ENCODE measurements around the gene NEK11.

NEK11 gene, protein sequence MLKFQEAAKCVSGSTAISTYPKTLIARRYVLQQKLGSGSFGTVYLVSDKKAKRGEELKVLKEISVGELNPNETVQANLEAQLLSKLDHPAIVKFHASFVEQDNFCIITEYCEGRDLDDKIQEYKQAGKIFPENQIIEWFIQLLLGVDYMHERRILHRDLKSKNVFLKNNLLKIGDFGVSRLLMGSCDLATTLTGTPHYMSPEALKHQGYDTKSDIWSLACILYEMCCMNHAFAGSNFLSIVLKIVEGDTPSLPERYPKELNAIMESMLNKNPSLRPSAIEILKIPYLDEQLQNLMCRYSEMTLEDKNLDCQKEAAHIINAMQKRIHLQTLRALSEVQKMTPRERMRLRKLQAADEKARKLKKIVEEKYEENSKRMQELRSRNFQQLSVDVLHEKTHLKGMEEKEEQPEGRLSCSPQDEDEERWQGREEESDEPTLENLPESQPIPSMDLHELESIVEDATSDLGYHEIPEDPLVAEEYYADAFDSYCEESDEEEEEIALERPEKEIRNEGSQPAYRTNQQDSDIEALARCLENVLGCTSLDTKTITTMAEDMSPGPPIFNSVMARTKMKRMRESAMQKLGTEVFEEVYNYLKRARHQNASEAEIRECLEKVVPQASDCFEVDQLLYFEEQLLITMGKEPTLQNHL

DNA sequence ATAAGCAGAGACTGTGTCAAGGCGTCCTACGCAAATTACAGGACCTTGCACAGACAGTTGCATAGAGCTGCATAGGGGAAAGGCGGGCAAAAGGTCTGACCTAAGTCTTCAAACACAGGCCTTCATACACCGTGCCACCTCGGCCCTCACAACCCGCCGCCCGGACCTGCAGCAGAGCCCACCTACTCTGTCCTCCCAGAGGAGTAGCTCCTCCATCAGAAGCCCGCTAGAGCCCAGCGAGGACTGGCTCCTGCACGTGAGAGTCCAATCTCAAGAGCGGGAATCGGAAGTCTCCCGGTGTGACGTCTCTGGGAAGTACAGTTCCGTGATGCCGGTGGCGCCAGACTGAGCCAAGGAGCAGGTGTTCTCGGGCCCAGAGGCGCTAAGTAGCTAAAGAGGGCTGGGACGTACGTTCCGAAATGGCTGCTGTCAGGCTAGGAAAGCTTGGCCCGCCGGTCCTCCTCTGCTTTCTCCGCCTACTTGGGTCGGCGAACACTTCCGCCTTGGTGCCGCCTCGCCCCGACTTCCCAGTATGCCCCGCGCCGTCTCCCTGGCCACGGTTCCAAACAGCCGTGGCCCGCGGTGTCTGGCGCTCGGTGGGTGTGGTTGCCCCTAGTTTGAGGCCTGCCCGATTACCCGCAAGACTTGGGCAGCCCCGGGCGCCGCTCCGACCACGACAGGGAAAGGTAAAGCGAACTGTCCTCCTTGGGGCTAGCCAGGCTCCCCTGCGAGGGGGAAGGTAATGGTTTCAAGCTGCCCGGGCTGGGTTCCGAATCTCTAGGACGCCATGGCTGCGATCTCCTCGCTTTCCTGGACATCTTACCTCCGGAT, at the start of gene NEK11, which contains the start of gene ASTE1:
Gene NEK11, plus strand, starts transcription at position 557 of the 831 bp plus-strand sequence. CDS start 2,832 bp downstream, outside the sequence.
Gene ASTE1, minus strand, starts transcription at position 505 of the 831 bp plus-strand sequence. CDS start 1,519 bp downstream, outside the sequence.
- peak; percentile 85 for DNase-seq

DNA sequence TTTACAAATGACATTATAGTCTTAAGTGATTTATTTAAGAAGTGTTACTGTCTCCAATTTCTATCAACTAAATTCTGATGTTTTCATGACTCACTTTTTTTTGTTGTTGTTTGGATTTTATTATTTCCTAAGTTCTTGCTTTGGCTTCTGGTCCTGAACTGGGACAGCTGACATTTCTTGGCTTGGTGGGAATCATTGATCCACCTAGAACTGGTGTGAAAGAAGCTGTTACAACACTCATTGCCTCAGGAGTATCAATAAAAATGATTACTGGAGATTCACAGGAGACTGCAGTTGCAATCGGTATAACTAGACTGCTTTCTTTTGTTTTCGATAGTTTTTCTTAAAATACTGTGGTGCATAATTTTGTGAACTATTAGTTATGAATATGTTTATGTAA, 47.6 kb upstream of the NEK11 start:
- no peak for DNase-seq

DNA sequence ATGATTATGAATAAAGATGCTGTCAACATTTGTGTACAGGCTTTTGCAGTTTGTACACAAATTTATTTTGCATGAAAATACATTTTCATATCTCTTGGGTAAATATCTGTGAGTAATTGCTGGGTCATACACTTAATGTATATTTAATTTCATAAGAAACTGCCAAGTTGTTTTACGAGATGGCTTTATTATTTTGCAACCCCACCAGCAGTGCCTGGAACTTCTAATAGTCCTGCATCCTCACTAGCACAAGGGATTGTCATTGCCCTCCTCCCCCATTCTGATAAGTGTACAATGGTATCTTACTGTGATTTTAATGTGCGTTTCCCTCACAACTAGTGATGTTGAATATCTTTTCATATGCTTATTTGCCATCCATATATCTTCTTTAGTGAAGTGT, 45.2 kb upstream of the NEK11 start:
- DNase-seq, result no peak

DNA sequence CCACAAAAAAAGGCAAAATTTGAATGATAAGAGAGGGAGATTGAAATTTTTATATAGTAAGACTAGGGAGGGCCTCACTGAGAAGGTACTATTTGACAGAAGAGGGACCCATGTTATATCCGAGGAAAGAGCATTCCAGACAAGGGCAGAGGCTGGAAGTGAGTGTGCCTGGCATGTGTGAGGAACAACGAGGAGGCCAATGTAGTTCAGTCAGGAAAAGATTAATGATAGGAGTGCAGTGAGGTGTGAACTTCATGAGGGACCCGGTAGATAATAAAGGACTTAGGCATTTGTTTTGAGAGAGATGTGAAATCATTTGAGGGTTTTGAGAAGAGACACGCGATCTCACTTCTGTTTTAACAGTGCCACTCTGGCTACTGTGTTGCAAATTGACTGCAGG, 36.4 kb upstream of the NEK11 start:
- DNase-seq, result no peak

DNA sequence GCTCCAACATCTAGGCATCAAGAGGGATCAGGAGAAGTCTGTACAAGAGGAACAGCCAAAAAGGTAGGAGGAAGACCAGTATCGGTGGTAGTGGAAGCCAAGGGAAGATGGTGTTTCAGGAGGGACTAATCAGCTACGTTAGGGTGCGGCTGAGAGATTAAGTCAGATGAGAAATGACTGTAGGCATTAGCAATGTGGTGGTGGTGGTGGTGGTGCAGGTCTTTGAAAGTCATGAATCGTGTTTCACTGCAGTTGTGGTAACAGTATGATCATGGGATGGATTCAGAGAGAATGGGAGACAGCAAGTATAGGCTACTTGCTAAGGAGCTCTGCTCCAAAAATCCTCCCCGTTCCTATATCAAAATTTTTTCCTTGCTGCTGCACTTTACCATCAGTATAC, 35.6 kb upstream of the NEK11 start:
- DNase-seq, result no peak

DNA sequence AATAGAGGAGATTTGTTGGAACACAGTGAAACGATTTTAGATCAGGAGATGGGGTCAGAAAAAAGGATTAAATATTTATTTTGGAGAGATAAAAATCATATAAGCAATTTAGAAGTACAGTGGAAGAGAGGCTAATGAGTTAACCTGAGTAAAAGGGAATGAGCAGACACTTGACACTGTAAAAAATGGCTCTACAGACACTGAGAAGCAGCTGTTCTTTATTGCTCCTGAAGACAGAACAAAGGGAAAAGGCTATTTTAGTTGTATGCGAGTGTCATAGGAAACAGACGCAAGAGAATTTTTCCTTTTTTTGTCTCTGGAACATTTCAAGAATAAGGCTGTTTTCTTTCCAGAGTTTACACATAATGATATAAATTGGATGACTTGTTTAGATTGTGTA, 34.3 kb upstream of the NEK11 start:
- no peak for DNase-seq

DNA sequence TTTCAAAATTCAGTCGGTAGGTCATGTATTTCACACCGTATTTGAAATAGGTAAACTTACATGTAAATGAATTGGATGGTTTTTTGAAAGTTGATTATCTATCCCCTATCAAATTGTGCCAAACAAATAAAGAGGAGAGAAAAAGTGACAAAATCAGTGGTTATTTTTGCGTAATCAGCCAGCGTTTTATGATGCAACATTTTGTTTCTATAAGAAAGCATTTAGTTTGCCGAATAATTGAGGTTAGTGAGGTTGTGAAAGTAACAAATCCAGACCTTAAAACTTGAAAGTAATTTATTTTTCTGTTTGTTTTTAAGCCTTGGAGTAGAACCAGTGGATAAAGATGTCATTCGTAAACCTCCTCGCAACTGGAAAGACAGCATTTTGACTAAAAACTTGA, 29.4 kb upstream of the NEK11 start:
- no peak for DNase-seq

DNA sequence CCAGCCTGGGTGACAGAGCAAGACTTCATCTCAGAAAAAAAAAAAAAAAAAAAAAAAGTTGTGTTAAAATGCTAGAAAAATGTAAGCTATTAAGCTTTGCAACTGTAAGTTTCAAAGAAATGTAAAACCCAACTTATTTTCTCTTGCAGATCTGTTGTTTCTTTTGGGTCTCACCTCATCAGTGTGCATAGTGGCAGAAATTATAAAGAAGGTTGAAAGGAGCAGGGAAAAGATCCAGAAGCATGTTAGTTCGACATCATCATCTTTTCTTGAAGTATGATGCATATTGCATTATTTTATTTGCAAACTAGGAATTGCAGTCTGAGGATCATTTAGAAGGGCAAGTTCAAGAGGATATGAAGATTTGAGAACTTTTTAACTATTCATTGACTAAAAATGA, 25.6 kb upstream of the NEK11 start:
- no peak for DNase-seq

DNA sequence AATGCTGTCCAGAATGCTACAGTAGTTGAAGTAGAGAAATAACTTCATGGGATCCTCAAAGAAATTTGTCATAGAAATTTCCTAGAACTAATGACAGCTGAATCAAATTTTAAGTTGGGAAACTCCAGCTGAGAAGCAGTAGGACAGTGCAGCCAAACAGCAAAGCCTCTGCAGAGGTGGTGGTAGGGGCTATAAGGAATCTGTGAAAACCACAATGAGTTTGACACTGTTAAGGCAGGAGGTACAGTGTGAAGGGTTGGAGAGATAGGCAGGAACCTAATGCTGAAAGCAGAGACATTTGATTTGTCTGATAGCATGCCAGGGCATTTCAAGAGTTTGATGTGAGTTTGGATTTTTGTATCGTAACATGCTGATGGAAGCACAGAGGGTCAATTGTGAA, 22.1 kb upstream of the NEK11 start:
- no peak for DNase-seq

DNA sequence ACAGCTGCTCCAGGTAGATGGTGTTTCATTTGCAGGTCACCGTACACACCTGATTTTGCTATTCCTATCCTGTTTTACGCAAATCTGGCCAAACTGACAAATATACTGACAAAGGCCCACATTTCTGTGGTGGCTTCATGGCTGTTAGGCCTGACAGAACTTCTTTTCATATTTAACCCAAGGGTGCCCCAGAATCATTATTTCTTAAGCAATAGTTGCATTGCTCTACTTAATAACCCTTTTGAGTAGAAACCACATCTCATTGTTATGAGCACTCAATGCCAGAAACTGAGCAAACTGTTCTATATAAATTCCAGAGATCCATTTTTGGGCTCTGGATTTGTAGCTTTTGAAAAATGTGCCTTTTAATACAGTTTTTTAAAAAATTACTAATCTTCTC, 19.4 kb upstream of the NEK11 start:
- no peak for DNase-seq

DNA sequence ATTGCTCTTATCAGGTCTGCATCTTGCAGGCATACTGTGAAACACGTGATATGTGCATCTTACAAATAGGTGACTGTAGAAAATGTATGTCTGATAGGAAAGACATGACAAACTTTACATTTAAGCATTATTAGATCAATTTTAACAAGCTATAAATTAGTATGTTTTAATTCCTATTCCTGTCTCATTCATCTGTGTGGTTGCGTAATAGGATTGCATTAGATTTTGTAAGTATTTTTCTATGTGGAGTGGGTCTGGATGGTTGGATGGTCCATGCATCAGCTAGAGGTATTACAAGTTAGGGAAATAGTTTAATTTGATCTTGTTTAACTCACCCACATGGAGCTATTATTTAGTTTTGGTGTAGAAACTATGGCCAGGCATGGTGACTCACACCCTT, 18.9 kb upstream of the NEK11 start:
- no peak for DNase-seq

DNA sequence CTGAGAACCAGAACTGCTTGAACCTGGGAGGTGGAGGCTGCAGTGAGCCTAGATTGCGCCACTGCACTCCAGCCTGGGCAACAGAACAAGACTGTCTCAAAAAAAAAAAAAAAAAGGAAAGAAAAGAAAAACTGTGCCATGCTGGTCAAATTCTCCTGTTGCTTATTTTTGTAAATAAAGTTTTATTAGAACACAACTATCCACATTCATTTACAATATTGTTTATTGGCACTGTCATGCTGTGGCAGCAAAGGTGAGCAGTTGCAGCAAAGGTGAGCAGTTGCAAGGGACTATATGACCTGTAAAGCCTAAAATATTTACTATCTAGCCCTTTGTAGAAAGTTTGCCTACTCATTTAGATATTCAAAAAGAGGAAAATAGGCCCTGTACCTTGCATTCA, 18.4 kb upstream of the NEK11 start:
- no peak for DNase-seq

DNA sequence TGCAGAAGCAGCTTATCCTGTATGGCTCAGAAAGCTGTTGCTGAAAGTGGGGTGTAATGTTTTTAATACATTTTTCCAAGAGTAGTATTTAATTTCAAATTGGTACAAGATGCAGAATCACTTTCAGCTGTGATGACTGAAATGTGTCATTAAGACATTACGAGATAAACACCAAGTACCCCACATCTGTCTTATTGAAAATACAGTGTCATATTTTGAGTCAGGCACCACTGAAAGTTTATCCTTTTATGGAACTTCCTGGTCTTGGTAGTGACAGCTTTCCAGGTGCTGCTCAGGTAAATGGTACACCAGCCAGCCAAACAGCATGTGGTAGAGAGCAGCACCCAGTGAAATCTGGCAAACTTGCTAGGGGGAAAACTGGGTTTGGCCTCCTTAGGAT, 17.0 kb upstream of the NEK11 start:
- no peak for DNase-seq

DNA sequence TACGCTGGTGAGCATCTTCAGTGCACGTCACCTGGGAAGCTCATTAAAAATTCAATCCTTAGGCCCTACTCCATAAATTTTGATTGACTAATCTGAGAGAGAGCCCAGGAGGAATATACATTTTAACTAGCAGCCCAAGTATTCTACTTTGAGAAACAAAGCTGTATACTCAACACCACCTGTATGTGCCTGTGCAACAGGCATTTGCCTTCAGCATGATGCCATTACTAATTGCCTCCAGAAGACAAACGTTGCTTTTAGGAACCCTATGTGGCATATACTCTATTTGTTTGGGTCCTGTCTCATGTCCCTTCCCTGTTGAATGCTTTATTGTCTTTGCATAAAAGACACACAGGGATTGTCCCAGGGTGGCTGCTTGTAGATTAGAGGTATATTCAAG, 7.7 kb upstream of the NEK11 start:
- DNase-seq, result no peak

DNA sequence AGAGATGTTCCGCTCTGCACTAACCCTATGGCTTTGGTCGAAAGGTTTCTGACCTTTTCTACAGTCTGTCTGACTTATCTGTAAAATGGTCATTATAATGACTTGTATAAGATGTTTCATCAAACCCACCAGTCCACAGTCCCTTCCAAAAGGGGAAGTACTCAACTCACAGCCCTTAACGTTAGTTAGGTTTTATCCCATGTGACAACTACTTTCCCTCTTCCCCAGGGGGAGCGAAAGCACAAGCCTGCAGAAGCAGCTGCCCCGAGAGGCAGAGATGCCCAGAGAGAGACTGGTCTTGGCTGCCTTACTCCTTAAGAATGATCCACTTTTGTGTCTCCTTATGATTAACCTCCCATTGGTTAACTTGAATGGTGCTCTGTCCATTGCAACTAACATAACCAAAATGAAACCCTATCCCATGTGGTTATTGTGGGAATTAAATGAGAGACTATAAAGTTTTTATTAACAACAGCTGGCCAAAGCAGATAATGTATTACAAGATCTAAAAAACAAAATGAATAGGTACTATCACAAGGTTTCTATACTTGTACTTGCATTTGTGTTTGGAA, 6.5 kb upstream of the NEK11 start:
- DNase-seq, result no peak

DNA sequence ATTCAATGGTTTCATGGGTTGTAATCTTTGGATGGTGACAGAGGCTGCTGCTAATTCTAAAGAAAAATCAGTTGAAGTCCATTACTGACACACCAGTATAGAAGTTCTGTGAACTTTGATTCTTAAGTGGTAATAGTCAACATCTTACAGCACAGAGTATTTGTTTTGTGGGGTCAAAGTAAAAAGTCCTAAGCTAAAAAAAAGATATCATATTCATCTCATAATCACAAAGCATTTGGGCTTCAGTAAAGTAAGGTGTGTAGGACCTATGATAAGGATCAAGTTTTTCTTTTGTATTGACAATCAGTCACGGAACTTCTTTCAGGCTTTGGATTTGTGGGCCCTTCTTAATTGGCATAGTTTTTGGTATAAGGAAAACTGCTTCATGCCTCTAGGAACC, 1.1 kb upstream of the NEK11 start:
- DNase-seq, result no peak

DNA sequence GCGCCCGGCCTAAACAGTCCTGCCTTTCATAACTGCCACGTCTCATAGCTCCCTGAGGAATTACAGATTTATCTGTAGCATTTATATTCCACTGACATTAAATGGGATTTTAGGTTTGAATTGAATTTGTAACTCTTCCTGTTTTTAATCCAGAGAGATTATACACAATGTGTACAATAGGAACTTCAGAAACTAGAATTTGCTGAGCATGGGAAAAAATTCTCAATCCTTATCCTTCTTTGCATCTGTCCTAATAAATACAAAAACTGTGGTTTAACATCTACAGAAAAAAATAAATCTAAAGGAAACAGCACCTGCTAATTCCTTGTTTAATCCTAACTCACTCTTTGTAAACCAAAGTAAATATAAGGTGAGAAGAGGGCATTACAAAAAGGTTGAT, 2.2 kb downstream of the NEK11 start:
- DNase-seq, result no peak

DNA sequence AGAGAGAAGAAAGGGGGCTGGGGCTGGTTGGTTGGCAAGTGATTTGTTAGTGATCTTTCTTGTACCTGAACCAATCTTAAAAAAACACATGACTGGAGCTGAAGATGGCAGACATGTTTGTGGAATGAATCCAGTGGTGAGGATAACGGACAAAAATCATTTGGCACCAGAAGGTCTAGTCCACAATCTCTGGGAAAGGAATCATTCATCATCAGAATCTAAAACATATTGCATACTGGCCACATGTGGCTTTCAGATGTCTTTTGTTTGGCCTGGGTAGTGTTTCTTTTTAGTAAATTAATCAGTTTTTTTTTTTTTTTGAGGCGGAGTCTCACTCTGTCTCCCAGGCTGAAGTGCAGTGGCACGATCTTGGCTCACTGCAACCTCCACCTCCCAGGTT, 5.0 kb downstream of the NEK11 start:
- DNase-seq, result no peak

DNA sequence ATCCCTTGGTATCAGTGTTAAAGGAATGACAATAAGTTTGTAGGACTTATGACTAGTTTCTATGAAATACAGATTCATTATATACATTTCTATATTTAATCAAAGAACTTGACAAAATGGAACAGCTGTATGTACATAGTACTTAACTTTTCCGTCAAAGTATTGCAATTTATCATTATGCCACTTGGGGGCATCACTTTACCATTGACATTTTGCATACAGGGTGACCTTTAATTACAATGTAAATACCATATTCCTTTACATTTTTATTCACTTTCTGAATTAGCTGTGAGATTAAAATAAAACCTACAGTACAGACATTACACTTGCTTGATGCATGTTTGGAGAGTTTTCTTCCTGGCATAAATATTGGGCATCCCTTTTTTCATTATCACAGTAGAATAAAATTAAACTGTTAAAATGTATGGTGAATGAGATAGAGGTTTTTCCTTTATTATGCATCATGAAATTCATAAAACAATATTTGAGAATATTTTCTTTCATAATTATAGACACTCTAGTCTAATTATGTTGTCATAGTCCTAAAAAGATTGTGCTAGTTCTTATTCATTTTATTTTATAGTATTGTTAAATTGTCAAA, 6.9 kb downstream of the NEK11 start:
- DNase-seq, result peak; percentile 62

DNA sequence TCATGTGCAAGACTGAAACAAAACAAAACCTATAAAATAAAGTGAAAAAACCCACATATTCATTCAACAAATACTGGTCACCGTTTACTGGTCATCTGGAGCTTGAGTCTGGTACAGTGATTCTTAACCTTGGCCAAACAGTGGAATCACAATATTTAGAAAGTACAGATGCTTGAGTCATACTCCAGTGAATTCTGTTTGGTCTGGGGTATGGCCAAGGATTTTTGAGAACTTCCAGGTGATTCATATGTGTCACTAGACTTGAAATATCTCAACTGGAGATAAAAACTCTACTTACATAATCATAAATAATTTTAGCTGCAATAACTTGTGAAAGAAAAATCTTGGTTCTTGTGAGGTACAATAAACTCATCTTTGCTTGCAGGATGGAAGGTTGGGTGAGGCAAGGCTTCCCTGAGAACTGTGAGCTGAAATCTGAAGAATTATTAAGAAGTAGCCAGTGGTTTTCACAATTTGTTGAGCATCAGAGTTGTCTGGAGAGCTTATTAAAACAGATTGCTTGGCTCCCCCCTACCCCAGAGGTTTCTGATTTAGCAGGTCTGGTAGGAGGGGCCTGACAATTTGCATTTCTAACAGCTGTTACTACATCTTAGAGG, 9.6 kb downstream of the NEK11 start:
- DNase-seq, result no peak

DNA sequence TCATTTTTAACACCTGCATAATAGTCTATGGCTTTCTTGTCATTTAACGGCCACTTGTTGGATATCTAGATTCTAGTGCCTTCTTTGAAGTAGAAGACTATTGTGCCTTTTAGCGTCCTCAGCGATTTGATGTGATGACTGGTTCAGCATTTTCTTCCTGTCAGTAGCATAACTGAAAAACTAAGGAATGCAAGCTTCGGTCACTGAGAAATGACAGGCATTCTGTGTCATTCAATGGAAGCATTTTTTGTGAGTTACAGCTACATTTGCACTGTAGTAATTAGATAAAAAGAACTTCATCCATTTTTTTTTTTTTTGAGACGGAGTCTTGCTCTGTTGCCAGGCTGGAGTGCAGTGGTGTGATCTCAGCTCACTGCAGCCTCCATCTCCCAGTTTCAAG, 10.3 kb downstream of the NEK11 start:
- DNase-seq, result no peak

DNA sequence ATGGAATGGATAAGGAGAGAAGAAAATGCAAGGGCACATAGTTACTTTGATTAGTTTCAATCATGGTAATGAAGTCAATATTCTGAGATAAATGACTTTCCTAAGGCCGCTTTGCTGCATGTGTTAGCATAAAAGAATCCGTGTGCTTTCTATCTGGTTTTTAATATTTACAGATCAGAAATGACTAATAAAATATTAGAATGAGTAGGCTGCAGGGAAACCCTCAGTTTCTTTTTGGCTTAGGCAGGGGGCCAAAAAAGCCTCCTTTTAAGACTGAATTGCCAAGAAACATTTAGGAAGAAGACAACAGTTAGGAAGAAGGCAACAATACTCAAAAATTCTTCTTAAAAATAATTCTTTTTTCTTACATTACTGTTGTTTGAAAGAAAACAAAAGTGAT, 11.6 kb downstream of the NEK11 start:
- DNase-seq, result no peak

Measured in NCI-H1694 treated with DMSO at 0.1 percent for 48 hours (cell line).